Activated CD4-positive, alpha-beta T cell treated with anti-CD3 and anti-CD28 coated beads, Interleukin-2, Interleukin-4, amounts not matched to agents 100 ng/mL and 50 ng/mL, durations not matched to agents 16 hours and 8 hours (primary cell): Measurements from ENCODE around the gene MAL.

Experiments used
- DNase-seq: peaks from one replicate; pipeline ENCODE4 v3.0.0-alpha.2; 2020; ENCODE audit warnings: low spot score

Gene MAL

DNA sequence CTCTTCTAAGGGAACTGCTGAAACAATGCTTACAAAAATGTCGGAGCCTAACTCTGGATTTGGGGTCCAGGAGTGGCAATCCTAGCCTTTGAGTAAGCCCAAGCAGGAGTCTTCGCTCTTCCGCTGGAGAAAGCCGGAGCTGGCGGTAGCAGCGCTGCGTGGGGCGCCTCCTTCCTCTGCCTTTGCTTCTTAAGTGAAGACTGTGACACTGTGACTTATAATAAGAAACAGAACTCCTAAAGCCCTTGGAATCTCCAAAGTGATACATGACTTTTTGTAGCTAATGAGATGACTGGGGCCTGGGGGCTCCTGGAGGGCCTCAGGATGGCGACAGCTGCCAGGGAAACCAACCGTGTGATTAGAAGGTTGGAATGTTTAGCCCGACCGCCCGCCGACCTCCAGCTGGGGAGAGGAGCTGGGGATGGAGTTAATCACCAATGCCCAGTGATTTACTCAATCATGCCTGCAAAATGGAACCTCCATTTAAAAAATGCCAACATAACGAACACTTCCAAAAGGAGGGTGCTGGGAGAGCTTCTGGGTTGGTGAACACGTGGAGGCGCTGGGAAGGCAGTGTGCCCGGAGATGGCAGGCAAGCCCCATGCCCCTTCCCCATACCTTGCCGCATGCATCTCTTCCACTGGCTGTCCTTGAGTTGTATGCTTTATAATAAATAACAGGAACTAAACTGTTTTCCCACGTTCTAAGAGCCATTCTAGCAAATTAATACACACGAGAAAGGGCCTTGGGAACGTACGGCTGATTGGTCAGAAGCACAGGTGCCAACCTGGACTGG is 29.0 kb upstream of the MAL start:
- DNase-seq = no peak

DNA sequence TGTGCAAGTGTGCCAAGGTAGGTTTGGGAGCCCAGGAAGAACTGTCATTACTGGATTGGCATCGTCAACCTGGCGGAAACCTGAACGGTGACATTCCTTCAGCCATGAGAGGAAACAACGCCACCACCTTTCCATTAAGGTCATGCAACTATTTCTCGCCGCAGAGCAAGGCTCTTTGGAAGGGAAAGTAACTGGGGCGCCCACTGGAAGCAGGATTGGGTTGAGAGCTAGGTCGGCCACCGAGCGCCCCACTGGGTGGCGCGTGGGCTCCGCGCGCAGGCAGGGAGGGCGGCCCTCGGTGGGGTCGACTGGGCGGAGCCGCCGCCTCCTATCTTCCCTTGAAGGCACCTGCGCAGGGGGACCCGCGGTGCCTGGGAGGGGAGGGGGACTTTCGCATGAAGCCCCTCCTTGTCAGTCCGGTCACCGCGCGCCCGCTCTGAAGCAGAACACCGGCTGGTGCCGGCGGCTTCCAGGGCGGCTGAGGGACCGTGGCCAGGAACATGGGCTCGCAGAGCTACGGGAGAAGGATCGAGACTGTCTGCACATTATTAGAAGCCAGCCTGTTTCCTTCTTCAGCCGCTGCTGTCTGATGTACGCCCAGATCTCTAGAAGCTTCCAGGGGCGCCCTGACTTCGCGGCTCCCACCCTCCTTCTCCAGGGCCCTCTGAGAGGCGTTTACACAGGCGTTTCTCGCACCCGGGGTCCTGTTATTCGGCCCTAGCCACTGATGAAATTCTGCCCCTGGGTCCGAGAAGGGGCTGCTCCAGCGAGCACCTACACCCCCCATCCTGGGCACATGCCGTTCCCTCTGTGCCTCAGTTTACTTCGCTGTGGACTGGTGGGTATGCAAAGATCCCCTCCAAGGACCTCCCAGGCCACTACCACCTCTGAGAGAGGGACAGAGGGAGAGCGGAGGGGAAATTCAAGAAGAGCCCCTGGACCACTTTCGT is 27.3 kb upstream of the MAL start:
- DNase-seq = no peak

DNA sequence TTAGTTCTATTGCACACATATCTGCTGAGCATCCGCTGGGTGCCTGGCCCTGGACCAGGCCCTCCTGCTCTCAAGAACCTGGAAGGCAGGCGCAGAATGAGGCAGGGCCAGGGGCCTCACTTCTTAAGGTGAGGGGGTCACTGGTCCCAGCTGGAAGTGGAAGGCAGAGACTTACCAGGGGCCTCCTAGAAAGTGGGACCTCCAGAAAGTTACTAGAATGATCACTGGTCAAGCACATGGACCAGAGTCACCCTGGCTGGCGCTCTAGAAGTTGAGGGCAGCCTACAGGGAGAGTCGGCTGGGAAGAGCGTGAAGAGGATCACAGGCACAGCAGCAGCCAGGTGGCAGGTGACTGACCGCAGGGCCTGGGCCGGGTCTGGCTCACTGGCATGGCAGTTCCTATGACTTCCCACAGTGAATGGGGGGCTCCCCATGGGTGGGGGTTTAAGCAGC is 26.1 kb upstream of the MAL start:
- DNase-seq = no peak

DNA sequence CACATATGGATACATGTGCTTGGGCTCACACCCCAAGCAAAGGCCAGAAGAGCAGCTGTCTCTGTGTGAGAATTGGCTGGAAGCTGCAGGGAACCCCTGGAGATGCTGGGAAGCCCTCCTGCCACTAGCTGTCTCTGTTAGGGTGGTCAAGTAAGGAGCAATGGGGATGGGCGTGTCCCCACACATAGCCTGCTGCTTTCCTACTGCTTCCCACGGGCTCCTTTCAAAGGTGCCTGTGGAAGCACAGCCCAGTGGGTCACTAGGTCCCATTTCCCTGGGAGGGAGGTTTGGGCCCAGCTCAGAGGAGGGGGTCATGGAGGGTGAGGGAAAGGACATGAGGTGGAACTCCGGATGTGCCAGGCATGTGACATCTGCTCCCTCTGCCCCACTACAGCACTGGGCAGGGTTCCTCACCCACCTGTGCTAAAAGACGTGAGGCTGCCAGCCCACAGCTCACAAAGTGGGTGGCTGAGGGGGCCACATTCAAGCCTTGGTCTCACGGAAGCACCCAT is 24.4 kb upstream of the MAL start:
- no peak for DNase-seq

DNA sequence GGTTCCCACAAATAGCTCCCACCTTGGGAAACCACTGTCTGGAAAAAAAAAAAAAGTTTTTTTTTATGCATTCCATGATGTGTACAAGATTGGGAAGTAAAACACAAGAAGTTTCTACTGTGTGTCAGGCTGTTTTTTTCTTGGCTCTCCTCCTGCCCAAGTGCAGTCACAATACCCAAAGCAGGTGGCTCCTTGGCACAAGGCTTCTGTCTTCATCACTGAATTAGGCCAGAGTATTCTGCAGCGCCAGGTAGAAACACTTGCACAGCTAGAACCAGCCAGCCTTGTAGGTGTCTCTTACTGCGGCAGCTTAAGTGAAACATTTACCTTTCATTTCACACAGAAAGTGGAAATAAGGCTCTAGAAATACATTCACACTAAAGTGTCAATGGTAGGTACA is 23.8 kb upstream of the MAL start:
- no peak for DNase-seq

DNA sequence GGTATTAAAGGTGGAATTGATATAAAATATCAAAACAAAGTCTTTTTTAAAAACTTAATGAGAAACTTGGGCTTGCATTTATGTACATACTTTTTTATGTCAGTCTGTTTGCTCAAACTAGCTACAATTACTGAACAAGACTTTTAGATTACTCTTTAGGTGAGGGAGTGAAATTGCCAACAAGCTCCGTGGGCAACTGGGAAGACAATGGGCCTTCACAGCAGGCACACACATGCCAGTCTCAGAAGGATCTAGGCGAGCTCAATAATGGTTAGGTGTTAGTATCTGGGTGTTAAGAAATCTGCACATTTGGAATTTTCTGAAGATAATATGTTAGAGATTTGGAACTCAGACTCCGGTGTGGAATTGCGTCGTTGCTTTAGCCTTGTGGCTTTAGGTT is 23.0 kb upstream of the MAL start:
- no peak for DNase-seq

DNA sequence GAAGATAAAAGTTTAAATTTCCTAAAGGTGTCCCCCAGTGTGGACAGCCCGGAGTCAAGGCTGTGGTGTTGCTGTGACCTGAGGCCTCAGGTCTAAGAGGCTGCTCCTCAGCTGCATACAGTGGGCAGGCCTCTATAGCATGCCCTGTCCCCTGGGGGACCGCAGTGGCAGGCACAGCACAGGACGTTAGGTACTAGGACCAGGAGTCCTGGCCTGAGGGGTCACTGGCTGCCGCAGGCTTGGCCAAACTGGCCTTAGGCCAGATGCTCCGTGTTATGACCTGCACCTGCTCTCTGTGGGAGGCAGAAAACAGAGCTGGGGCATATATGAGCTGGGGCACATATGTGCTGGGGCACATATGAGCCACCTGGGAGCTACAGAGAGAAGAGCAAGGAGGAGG is 21.2 kb upstream of the MAL start:
- DNase-seq = no peak

DNA sequence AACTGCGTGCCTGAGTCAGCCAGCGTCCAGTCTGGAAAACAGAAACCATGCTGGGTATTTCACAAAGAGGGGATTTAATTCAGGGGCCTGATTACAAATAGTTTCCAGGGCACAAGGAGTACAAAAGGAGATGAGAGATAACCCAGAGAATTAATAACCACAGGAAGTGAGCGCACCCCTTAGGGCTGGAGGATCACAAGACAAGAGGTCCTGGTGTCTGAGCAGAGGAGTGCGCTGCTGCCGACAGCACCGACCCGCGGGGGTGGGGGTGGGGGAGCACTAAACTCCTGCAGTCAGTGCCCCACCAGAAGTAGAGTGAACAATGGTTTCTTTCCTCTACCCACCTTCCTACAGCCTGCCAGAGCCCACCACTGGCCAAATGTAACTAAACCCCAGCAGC is 20.8 kb upstream of the MAL start:
- no peak for DNase-seq

DNA sequence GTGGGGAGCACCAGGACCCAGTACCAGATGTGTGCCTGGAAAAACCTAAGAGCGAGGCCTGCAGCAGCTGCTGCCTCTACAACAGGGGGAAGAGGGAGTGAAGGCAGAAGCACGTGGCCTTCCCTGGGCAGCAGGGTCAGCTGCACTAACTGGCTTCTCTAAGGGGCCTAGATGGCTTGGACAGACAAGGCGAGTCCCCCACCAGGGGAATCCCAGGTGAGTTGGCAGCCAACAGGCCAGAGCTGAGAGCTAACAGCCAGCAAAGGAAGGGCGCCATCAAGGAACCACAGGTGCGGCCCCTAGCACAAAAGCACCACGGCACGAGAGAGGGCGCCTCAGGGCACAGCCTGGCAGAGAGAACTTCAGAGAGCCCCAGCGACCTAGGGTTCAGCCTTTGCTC is 19.8 kb upstream of the MAL start:
- DNase-seq = no peak

DNA sequence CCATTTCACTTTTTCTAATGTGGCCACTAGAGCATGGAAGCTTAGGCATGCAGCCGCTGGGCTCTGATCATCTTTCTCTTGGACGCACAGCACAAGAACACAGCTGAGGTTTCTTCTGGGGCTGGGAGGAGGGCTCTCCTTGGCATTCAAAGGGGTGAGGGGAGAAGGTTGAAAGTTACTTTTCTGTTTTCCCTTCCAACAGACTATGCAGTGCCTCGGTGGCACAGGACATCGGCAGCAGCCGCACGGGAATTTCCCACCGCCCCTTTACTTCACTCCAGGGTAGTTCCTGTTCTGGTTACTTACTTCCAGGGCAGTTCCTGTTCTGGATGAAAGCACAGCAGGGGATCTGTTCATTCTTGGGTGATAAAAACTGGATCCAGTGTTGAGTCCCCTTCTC is 18.9 kb upstream of the MAL start:
- no peak for DNase-seq

DNA sequence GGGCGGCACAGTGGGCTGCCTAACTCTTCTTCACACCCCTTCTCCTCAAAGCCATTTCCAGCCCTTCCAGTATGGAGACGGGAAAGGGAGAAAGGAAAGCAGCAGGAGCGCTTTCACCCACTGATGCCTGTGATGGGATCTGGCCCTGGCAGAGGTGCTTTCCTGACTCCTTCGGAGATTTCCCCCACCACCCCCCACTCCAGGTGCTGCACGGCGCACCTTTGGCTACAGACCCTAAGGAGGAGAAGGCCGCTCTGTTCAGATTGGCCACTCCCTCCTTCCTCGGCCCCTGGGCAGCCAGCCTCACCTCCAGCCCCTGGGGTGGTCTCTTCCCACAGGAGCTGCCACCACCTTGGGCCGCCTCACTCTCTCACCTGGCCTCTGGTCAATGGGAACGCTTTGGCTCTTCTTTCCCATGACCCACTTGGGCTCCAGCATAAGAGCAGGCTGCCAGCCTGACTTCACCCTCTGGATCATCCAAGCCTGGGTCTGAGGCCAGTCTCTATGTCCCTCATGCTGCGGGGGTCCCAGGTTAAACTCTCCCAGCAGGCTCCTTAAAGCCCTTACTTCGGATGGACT is 18.4 kb upstream of the MAL start:
- no peak for DNase-seq

DNA sequence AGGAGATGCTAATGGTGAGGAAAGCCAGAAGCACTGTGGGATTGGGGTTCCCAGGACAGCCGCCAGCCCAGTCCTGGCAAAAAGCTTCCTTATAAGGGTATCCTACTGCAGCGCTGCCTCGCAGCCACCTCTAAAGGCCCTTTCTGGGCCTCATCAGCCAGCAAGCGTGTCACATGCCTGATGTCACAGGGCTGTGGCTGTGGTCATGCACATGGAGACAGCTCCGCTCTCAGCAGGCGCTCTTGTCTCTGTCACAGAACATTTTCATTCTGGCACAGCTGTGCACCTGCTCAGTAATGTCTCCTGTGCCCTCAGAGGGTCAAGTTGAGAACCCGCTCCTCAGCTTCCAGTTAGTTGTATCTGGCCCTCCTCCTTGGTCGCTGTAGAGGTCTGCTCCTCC is 17.7 kb upstream of the MAL start:
- DNase-seq = no peak

DNA sequence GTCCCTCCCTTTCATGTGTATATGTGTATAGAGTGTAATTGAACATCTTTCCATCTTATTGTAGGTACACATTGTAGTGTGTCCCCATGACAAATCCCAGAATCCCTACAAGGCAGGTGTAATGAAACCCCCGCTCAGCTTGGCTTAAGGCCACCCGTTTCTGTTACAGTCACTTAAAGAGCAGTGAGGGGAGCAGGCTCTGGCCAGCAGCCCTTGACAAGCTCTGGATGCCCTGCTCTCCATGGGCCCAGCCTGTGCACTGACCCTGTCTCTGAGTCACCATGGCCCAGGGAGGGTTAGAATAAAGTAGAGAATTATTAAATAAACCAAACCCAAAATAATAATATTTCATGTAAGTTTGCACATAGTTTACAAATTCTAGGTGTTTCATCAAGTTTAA is 17.2 kb upstream of the MAL start:
- no peak for DNase-seq

DNA sequence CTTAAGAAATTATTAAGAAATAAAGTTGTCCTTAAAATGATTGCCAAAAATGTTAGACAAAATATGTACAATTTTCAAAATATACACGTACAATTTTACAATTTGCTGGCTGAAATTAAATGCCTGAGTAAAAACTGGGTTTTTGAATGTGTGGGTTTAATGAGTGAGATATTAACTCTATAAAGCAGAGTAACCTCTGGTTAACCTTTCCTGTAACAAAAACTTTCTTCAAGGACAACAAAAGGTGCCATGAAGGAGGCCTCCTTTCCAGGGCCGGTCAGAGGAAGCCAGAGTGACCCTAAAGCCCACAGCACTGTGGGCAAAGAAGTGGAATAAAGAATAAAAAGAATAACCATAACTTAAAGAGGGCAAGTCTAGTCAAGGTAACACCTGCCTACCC is 16.5 kb upstream of the MAL start:
- DNase-seq = no peak

DNA sequence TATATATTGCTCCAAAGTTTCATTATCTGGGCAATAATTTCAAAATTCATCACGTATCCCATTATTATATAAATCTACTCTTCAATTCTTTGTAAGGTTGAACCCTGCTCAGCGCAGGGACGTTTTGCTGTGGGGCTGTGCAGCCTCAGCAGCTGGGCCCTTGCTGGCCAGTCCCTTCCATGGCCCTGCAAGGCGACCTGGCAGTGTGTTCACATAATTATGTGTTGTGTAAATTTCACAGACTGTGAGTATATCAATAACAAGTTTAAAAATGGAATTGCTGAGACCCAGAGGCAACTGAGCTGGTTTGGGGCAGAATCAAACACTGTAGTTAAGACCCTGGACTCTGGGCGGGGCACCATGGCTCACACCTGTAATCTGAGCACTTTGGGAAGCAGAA is 16.1 kb upstream of the MAL start:
- no peak for DNase-seq

DNA sequence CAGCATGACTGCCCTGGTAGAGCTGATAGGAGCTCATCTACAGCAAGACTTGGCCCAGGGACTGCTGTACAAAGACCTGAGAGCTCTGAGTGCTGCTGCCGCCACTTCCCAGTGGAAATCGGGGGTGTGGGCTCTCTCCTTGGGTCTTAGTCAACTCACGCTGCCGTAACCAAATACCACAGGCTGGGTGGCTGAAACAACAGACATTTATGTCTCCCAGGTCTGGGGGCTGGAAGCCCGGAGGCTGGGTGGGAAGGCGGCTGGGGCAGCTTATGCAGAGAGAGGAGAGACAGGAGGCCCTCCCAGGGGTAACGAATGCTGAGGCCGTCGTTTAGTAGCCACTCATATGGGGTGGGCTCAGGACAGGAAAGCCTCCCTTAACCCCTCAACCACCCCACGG is 15.4 kb upstream of the MAL start:
- DNase-seq = no peak

DNA sequence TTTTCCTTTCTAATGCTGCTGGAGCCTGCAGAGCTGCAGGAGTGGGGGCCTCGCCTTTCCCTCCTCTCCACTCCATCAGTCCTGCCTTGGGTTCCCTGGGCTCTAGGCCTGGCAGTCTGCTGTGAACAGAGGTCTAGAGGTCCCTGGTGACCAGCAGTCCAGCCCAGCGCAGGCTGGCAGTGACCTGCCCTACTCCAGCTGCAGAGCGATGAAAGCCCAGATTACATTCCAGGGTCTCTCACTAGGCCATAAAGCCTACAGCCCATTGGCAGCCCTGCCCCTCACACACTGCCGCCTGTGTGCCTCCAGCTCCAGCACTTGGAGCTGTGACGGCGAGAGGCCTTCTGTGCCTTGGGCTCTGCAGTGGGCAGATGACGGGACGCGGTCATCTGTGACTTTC is 14.8 kb upstream of the MAL start:
- no peak for DNase-seq

DNA sequence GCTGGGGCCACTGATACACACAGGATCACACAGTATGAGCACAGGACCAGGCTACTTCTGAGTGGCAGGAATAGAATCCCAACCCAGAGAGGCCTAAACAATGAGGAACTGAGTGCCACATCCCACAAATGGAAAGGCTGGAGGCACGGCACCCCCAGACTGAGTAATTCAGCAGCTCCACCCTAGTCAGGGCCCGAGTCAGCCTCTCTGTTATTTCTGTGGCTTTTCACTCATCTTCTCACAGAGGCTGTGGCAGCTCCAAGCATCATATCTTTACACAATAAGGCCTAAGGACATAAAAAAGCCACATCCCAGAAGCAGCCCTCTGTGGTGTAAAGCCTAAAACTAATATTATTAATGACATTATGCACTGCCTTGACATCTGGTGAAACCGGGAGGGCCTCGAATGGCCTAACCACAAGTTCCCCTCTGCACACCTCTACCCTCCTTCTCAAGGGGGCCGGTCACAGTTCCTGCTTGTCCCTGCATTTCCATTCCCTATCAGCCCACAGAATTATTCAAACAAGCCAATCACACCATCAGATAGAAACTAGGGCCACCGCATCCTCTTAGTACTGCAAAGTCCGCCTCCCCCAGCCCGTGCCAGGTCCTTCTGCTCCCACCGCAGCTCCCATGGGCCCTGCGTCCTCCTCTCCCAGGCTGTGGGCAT is 12.5 kb upstream of the MAL start:
- DNase-seq = no peak

DNA sequence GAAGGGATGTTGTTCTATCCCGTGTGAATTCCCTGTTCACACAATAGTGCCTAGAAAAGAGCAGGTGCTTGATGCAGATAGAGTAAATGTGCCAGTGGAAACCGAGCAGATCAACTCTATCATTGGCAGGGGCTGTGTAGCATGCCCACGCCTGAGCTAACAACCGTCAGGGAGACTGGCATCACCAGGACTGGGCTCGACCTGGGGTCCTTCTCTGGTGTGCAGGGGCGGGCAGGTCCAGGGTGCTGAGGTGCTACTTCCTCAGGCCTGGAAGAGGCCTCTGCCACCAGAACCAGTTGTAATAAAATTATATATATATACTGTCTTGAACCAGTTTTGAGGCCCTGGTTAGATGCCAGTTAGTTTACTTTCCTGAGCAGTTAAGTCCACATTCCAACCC is 11.8 kb upstream of the MAL start:
- DNase-seq = no peak

DNA sequence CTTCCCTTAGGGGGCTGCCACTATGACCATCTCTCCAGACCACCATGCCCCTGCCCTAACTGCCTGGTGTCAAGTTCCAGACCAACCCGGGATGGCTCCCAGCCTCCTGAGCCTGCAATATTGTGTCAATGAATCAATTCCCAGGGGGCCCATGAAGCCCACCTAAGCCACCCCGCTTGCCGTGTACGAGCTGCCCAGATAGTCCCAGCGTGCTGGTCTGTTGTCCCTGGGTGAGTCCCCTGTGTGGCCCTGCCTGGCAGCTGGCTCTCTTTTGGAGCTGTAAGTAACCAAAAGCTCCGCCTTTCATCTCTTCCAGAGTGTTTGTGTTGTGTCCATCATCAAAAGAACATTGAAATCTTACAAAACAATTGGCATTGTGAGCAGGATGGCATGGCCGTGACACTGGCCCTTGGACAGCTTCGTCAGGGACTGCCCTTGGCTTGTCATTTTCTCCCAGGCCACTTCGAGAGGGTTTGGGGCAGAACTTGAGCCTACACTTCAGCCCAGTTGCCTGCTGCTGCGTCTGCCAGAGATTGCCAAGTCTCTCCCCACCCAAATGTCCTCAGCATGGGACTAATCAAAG is 11.3 kb upstream of the MAL start:
- no peak for DNase-seq

DNA sequence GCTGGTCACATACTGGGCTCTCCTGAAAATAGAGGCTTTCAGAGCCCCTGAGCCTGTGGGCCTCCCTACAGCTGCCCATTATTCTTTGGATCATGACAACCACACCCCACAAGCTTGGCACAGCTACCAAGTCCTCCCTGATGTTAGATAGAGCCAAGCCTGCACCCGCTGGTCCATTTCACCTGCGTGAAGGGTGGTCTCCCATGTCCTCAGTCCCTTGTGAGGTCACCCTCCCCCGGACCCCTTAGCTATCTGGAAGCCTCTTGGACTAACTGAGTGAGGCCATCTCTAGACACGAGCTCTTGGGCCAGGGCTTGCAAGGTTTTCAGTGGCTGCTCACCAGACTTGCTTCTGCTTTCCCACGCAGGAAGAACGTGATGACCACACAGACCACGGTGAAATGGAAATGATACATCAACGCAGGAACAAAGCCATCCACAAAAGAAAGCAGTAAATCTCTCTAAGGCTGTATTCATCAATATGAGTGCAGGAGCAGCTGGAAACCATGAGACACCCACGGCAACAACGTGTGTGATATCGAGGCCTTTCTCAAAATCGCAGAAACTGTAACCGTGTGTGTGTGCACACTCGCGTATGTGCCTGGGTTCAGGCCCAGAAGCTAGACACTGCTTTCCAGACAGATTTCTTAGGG is 10.1 kb upstream of the MAL start:
- DNase-seq = no peak
